ENCODE results near the gene WDR89.
"Not testable (repeated sequence)": the region's sequence is repeated elsewhere in the genome, so short reads cannot be mapped to it uniquely, and the experiment has no call there.

The WDR89 gene, protein sequence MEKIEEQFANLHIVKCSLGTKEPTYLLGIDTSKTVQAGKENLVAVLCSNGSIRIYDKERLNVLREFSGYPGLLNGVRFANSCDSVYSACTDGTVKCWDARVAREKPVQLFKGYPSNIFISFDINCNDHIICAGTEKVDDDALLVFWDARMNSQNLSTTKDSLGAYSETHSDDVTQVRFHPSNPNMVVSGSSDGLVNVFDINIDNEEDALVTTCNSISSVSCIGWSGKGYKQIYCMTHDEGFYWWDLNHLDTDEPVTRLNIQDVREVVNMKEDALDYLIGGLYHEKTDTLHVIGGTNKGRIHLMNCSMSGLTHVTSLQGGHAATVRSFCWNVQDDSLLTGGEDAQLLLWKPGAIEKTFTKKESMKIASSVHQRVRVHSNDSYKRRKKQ

DNA sequence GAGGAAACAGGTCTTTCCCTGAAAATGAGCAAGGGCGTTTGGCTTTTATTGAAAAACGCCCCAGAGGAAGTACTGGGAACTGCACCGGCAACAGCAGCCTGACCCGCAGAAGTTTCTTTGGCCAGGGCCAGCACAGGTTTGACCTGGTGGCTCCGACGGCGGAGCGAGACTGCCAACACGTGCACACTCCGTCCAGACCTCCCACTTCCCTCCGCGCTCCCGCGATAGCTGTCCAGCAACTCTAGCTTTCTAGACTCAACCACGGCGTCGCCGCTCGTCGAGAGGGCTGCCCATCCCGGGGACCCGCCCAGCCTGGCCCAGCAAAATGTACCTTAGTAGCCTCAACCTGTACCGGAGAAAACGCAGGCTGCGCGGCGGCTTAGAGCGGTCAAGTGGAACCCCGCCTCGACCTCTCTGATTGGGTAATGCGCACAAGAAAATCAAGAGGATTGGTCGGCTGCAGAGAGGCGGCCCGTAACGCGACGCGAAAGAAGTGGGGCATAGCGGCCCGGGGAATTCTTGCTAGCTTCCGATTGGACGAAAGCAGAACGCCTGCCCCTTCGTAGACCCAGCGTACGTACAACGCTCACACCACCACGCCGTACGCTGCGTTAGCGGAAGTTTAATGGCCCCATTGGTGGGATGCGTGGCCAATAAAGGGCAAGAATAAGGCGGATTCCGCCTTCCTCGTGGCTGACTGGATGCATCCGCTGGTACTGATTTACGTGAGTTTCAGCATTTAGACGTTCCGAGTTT lies at the start of gene WDR89:
Gene WDR89, minus strand, starts transcription at position 399 of the 756 bp plus-strand sequence. CDS start 41,929 bp downstream, outside the sequence.
- intact Hi-C loops (cut with DNase I), result loop anchor here (5.0 to 10.0 kb wide), 2 partner anchors 86 to 97 kb away; partner anchors contain the start of genes PPP2R5E and SGPP1
- peak; percentile 93 to 99 (median 98) for DNase-seq

- intact Hi-C loops (cut with DNase I), result no loop called here
- no peak for DNase-seq
These were observed 47.5 kb upstream of the WDR89 start for GRCh38 chr14:63689132-63689531.

- no peak for DNase-seq
- intact Hi-C loops (cut with DNase I), result no loop called here
These were observed 45.3 kb upstream of the WDR89 start for GRCh38 chr14:63686926-63687325.

GRCh38 chr14:63685401-63685800 lies 43.7 kb upstream of the WDR89 start:
- intact Hi-C loops (cut with DNase I), result no loop called here
- DNase-seq, result no peak

DNA sequence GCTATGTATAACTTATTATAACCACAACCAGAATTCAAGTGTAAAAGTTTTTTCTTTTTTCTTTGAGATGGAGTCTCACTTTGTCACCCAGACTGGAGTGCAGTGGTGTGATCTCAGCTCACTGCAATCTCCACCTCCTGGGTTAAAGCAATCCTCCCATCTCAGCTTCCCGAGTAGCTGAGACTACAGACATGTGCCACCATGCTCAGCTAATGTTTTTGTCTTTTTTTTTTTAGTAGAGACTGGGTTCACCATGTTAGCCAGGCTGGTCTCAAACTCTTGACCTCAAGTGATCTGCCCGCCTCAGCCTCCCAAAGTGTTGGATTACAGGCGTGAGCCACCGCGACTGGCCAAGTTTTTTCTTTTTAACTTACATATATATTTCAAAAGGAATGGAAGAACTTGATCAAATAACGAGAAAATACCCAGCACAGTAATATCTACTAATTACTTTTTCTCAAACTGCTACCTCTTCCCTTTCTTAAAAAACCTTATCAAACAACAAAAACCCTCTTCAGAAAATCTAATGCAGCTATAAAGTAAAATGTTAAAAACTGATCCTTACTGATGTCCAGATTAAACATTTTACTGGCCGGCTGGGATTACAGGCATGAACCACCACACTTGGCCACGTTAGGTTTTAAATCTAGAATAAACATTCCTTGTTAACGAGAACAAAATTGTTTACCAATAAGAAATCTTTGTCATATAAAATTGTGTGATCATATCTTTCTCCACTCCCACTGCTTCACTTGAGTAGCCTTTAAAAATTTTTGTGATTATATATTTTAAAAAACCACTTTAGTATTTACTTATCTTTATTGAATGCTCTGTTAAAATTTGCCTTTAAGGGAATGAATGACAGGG lies 41.3 kb upstream of the WDR89 start:
- intact Hi-C loops (cut with DNase I), result no loop called here
- no peak for DNase-seq

GRCh38 chr14:63678536-63678935 lies 36.9 kb upstream of the WDR89 start:
- no peak for DNase-seq
- intact Hi-C loops (cut with DNase I), result no loop called here

DNA sequence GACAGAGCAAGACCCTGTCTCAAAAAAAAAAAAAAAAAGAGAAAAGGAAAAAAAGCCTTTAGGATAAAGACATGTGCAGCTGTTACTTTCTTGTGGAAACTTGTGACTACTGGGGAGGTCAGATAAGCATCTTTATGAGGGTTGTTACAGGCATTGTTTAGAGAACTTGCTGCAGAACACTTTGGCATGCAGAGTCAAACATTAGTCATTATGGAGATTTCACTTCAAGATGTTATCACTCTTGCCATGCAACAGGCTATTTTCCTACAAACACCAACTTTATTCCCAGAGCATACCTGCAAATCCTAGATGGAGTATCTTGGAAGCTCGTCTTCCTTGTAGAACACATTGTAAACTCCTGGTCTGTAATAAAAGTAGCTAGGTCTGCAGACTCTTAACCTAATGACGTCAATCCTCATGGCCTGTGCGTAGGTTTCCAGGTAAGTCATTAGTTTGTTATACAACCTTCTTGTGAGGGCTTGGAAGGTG lies 36.3 kb upstream of the WDR89 start:
- intact Hi-C loops (cut with DNase I), result no loop called here
- DNase-seq, result no peak

- DNase-seq, result no peak
- intact Hi-C loops (cut with DNase I), result no loop called here
These were observed 34.9 kb upstream of the WDR89 start for GRCh38 chr14:63676615-63677014.

DNA sequence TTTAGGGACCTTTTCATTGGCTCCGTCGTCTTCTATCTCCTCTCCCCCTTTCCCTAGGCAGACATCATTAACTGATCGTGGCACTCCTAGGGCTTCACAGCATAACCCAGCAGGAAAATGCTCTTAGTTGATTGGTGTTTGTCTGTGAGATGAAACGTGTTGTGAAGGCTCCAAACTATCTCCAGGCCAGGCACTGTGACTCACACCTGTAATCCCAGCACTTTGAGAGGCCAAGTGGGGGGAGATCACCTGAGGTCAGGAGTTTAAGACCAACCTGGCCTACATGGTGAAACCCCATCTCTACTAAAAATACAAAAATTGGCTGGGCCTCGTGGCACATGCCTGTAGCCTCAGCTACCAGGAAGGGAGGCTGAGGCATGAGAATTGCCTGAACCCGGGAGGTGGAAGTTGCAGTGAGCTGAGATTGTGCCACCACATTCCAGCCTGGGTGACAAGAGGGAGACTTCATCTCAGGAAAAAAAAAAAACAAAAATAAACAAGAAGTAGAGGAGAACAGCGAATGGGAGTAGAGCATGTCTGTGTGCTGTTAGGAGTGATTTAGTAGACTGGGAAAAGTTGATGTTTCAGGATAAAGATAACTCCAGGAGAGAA lies 32.3 kb upstream of the WDR89 start:
- intact Hi-C loops (cut with DNase I), result no loop called here
- no peak for DNase-seq

DNA sequence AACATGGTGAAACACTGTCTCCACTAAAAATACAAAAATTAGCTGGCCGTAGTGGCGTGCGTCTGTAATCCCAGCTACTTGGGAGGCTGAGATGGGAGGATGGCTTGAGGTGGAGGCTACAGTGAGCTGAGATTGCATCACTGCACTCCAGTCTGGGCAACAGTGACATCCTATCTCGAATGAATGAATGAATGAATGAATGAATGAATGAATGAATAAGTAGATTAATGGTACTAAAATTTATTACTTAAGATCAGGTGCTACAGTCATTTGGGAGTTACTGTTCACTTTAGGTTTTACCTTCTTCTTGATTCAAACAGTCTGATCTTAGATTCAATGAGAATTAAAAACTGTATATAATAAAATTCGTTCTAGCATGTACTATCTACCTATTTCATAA lies 31.6 kb upstream of the WDR89 start:
- intact Hi-C loops (cut with DNase I), result no loop called here
- no peak for DNase-seq

DNA sequence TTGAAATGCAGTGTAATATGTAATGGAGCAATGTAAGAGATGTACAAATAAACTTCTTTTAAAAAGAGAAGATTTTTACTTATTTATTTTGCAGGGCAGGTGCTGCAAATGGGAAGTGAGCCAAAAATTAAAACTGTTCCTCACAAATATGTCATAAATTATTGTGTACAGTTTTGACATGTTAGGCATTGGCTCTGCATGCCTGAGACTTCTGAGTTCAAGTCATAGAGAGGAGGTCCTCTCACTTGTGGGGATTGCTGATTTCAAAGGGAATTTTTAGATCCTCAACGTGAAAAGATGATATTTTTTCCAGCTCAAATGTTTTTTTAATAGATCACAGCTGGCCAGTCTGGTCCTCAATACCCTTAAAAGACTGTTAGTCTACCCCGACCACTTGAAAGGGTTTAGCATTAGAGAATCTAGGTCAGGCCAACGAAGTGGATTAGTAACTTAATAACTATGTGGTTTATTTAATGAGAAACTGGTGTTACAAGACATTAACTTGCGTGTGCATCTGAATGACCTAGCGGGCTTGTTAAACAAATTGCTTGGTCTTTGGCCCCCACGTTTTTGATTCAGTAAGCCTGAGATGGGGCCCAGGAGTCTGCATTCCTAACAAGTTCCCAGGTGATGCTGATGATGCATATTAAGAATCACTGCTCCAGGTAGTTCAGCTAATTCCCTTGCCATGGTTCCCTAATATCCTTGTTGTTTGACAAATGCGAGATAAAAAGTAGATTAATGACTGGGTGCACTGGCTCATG lies 30.9 kb upstream of the WDR89 start:
- intact Hi-C loops (cut with DNase I), result no loop called here

DNA sequence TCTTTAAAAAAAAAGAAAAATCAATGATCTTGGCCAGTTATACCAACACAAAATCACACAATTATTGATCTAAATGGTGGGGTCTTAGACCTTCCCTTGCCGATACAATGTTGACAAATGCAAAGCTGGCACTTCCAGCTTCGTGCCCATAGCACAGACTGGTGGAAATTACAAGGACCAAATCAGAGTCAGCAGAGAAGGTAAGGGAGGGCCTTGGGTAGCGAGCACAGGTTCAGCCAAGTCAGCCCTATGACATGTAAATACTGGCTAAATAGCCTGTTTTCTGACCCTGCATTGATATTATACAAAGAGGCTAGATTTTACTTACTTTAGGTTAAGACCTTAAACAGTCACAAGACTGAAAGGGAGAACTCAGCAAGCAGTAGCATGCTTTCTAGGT lies 30.3 kb upstream of the WDR89 start:
- intact Hi-C loops (cut with DNase I), result no loop called here
- DNase-seq, result no peak

More for the DNA sequence above, 30.9 kb upstream of the WDR89 start:
- DNase-seq, result no peak

- intact Hi-C loops (cut with DNase I), result no loop called here
- no peak for DNase-seq
These were observed 29.0 kb upstream of the WDR89 start for GRCh38 chr14:63670692-63671091.

GRCh38 chr14:63666335-63666734 lies 24.7 kb upstream of the WDR89 start:
- intact Hi-C loops (cut with DNase I), result no loop called here
- DNase-seq, result no peak

DNA sequence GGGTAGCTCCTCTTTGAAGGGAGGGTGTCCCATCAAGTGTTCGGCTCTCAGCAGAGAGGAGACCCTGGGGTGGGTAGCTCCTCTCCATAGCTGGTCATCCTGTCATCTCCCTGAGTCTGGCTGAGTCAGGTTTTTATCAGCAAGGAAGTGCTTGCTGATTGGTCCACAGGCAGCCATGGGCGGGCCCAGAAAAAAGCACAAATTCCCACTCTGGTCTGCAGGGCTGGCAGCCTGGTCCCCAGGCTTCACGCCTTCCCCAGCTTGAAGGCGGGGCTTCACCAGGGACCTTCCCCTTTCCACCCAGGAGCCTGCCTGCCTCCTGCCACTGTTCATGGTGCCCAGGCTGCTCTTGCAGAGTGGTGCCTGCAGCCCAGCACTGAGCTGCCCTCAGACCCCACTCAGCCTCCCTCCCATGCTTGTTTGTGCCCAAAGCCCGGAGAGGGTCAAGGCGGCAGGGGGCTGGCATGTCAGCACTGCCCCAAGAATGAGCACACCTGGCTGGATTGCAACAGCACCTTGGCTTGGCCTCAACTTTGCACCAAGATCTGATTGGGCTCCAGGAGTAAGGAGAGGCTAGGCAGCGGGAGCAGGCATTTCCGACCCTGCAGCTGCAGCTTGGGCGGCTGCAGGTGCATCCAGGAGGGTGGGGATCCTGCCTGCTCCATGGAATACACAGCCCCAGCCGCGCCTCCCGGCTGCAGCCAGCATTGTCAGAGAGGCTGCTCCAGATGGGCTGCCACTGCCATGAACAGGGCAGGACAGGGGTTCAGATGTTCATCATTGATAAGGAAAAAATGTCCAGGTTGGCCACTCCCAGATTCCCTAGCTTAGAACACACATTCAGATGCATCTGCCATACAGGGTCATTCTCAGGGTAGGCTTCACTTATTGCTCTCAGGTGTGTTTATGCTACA lies 22.0 kb upstream of the WDR89 start:
- intact Hi-C loops (cut with DNase I), result no loop called here
- no peak for DNase-seq

GRCh38 chr14:63662776-63663175 lies 21.1 kb upstream of the WDR89 start:
- DNase-seq, result no peak
- intact Hi-C loops (cut with DNase I), result no loop called here

DNA sequence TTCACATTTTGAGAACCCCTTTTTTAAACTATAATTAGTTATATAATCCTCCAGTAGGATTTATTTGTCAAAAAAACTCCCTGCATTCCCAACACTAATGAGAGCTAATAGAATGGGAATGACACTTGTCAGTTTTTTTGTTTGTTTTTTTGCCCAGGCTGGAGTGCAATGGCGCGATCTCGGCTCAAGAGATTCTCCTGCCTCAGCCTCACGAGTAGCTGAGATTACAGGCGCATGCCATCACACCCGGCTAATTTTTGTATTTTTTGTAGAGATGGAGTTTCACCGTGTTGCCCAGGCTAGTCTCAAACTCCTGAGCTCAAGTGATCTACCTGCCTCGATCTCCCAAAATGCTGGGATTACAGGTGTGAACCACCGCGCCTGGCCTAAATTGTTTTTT lies 20.2 kb upstream of the WDR89 start:
- intact Hi-C loops (cut with DNase I); DNase-seq: not testable (repeated sequence)

All from head of caudate nucleus (tissue), 42 donors.